ENCODE data around the gene FUT8.

FUT8 gene

DNA sequence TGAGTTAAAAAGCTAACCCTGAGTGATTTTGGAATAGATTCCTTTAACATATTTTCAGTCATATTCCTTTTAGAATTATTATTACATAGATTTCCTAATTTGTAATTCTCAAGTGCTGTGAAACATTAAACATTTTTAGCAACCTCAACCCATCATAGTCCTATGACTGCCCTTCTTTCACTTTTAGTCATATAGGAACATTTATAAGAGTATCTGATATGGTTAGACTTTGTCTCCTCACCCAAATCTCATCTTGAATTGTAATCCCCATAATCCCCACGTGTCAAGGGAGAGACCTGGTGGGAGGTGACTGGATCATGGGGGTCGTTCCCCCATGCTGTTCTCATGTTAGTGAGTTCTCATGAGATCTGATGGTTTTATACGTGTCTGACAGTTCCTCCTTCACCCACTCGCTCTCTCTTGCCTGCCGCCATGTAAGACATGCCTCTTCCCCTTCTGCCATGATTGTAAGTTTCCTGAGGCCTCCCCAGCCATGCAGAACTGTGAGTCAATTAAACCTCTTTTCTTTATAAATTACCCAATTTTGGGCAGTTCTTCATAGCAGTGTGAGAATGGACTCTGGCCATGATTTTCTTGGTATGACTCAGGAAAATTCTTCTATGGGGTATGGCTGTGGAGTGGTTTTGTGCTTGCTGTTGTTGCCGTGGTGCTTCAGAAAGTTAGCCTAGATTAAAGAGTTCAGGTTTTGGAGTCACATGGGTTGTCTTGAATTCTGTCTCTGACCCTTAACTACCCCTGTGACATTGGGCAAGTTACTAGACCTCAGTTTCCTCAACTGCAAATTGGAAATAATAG, 83.9 kb downstream of the FUT8 start:
- no peak for DNase-seq

DNA sequence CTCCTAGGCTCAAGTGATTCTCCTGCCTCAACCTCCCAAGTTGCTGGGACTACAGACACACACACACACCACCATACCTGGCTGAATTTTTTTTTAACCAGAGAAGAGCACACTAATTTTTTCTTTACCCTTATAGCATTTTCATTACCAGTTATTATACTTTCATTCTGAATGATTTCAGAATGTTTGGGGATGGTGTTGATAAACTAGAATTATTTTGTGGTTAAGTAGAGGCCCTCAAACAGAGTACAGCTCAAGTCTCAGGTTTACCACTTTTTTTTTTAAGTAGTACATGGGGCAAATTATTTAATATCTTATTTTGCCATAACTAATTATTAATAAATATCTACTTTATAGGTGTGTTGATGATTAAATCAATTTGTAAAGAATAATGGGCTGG, 86.6 kb downstream of the FUT8 start:
- DNase-seq: no peak

DNA sequence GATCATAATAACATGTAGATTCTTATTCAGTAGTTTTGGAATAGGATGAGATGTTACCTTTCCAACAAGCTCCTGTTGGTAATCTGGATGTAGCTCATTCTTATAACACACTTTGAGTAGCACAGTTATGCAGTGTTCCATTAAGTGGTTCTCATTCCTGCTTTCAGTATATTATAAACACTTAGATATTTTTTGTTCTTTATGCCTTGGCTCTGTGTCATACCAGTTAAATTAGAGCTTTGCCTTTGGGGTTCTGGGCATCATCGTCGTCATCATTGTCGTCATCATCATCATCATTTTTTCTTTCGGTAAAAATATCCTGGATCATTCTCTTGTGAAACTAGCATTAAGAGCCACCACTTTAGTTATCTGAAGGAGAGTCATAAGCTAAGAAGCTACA, 87.5 kb downstream of the FUT8 start:
- DNase-seq: no peak

- DNase-seq: no peak
Measured at GRCh38 chr14:65501328-65501727, 88.8 kb downstream of the FUT8 start.

DNA sequence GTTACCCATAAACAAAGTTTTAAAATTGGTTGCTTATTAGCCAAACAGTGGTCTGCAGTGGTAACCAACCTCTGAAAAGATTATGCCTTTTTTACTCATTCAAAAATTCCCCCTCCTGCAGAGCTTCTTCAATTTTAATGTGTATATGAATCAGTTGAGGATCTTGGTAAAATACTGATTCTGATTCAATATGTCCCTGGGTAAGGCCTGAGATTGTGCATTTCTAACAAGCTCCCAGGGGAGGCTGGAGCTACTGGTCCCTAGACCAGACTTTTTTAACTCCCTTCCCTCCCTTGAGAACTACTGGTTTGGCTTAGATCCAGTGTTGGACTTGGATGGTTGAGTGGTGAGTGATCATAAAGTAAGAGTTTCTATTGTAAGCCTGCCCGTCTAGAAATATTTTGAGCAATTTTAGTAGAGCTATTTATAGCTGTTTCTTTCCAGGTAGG, 90.2 kb downstream of the FUT8 start:
- no peak for DNase-seq

DNA sequence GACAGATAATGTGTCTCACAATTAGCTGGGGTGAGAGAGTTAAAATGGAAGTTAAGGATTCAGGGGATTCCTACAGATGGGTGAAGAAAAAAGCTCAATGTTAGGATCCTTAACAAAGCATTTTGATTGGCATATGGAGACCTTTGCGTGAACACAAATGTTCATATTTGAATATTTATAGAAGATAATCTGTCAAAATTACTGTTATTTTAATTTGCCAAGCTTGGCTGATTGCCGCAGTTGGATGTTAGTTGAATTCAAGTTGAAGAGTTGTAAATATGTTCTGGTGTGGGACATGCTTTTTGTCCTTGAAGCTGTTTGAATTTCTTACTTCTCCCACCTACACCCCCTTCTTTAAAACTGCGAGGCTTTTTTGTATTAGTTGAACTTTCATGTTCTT, 91.2 kb downstream of the FUT8 start:
- no peak for DNase-seq

DNA sequence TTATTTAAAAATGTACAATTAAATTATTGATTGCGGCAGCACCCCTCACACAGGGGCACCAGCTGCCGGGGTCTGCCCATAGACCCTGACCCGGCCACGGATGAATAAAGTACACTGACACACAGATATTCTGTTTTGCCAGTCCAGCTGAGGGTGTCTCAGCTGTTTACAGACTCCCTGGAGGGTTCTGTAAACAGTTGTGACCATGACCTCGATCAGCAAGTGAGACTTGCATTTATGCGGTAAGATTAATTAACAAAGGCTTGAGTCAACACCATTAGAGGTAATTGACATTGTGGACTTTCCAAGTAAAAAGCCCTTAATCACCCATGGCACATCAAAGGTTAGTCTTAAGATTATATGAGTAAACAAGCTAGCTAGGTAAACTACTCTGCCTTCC, 94.3 kb downstream of the FUT8 start:
- DNase-seq: no peak

GRCh38 chr14:65509842-65510241, 97.3 kb downstream of the FUT8 start:
- no peak for DNase-seq

DNA sequence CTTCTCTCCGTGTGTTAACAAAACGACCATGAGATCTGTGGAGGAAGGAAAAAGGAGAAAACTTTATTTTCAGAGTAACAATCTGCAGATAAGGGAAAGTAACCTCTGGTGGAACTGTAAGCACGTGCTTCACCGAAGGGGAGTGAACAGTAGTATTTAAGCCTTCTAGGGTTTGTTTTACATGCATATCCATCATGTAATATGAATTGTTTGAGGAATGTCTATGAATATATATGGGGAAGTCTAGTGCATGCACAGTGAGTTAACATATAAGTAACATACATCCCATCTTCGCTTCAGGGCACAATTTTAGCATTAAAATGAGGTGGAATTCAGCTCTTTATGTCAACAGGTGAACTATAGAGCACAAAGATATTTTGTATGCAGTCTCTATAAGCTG, 101.1 kb downstream of the FUT8 start:
- DNase-seq: no peak

GRCh38 chr14:65517635-65518542, 105.4 kb downstream of the FUT8 start:
- no peak for DNase-seq

- no peak for DNase-seq
Measured at GRCh38 chr14:65528069-65528468, 115.5 kb downstream of the FUT8 start.

DNA sequence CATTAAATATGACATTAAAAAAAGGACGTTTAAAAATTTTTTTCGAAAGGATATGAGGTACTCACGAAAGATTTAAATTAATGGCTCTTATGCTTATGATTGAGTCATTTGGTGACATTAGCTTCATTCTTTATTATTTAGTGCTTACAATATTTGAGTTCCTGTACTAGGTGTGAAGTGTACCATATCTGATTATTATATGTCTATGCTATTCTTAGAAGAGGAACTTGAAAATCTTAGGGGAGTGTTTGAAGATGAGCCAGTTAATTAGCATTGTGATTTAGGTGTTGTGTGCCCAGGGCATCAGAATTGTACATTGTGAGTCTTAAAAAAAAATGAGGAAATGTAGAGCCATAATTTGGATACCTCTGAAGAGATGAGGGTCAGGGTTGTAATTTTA, 118.6 kb downstream of the FUT8 start:
- DNase-seq: no peak

DNA sequence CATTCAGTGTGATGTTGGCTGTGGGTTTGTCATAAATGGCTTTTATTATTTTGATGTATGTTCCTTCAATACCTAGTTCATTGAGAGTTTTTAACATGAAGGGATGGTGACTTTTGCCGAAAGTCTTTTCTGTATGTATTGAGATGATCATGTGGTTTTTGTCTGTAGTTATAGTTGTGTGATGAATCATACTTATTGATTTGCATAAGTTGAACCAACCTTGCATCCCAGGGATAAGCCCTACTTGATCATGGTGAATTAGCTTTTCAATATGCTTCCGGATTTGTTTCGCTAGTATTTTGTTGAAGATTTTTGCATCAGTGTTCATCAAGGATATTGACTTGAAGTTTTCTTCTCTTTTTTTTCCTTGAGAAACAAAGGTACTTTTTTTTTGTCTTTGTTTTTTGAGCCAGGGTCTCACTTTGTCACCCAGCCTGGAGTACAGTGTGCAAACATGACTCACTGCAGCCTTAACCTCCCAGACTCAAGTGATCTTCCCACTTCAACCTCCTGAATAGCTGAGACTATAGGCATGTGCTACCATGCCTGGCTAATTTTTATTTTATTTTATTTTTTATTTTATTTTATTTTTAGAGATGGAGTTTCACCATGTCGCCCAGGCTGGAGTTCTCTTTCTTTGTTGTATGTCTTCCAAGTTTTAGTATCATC, 121.3 kb downstream of the FUT8 start:
- no peak for DNase-seq

- no peak for DNase-seq
Measured at GRCh38 chr14:65536781-65537423, 124.4 kb downstream of the FUT8 start.

GRCh38 chr14:65548878-65549277, 136.3 kb downstream of the FUT8 start:
- no peak for DNase-seq

GRCh38 chr14:65549429-65549828, 136.9 kb downstream of the FUT8 start:
- DNase-seq: no peak

DNA sequence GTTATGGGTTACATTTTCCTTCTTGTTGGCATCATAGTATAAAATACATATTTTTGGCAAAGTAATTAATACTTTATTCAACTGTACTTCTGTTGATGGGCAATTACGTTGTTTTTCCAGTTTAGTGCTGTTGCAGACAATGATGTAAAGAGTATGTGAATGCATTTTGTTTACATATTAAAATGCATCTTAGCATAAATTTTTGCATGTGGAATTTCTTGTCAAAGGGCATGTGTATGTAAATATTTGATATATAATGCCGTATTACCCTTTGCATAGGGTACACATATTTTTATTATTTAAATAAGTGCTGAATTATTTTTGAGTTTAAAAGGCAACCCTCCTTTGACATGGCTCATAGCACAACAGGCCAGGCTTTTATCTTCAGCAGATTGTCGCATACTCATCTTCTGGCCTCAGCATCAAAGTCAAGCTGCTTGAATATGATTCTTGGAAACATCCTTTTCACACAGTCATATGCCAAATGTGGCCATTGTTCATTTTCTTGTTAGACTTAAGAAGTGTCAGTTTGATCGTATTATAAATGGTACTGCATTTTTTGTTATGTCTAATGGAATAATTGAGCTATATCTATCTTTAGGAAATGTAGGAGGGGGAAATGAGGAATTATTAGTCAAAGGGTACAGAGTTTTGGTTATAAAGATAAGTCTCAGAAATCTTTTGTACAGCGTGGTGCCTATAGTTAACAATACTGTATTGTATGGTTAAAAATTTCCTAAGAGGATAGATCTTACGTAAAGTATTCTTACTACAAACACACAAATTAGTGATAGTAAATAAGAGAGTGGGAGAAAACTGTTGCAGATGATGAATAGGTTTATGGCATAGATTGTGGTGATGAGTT, 138.5 kb downstream of the FUT8 start:
- DNase-seq: no peak

GRCh38 chr14:65552724-65553123, 140.2 kb downstream of the FUT8 start:
- DNase-seq: no peak

DNA sequence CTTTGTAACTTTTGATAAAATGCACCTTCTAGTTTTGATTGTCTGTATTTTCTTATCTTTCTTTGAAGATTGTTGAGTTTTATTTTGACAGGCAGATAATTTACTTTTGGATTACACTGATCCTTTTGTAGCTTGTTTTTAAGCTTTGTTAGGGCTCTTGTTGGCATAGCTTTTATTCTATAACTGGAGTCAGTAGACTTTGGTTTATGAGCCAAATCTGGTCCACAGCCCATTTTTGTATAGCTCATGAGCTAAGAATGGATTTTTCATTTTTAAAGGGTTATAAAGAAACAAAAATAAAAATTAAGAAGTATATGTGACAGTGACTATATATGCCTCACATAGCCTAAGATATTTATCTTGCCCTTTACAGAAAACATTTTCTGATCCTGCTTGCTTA, 142.3 kb downstream of the FUT8 start:
- DNase-seq: no peak

DNA sequence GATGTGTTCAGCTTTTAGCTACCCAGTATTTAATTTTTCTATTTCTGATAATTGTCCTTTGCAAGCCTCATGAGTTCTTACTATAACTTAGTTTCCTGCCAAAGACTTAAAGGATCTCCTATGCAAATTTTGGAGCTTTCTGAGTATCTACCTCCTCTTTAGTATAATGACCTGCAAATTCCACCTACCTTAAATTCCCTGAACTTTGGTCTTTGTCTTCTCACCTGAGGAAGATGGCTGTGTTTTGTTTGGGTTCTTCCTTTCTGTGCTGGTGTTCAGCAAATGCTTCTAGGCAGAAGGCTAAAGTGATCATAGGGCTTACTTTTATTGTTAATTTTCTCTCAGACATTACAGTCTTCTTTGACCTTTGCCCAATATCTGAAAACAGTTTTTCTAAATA, 142.8 kb downstream of the FUT8 start:
- DNase-seq: no peak

GRCh38 chr14:65558363-65558762, 145.8 kb downstream of the FUT8 start:
- DNase-seq: no peak
